Measurements from ENCODE around the gene EXOSC5. TPM values are rescaled to one million over a fixed set of nuclear protein-coding genes. Genes with fewer than 3 reads are reported as not detected.

The EXOSC5 gene
- total and polyA plus RNA-seq, 9 of the 15 experiments (the other 6 are each of a cell fraction or from before 2014, with no cell fraction given), result 10.9 to 75.5 (median 37.8) TPM

- TF ChIP-seq REST (IDR thresholded peaks at IDR 0.05; ENCODE audit: borderline replicate concordance), result peak; percentile 29; the same call in 1 of the 2 replicates
- TF ChIP-seq REST (CRISPR knock-in tag; IDR thresholded peaks at IDR 0.05; ENCODE audit: low read depth), result no peak
- TF ChIP-seq HMG20A (CRISPR knock-in tag; conservative IDR thresholded peaks at IDR 0.05), result no peak
- peak; percentile 36 to 66 for TF ChIP-seq RAD21 (CRISPR knock-in tag; conservative IDR thresholded peaks at IDR 0.05 in 1 of 2, IDR thresholded peaks at IDR 0.05 in 1 of 2)
- no peak for TF ChIP-seq EP400 (IDR thresholded peaks at IDR 0.05)
- TF ChIP-seq ZNF445 (CRISPR knock-in tag; IDR thresholded peaks at IDR 0.05; ENCODE audit: low read depth), result no peak
- no peak for TF ChIP-seq EP300 (IDR thresholded peaks at IDR 0.05; ENCODE audit: low read length)
Observed at GRCh38 chr19:41431426-41432386, 34.5 kb upstream of the EXOSC5 start (continued).
